ENCODE data around the gene CRLF3. TPM values are rescaled to one million over a fixed set of nuclear protein-coding genes. Genes with fewer than 3 reads are reported as not detected.
A peak's percentile ranks its signal among the peaks of the same experiment; 100 is the strongest.

The CRLF3 gene
- total and polyA plus RNA-seq, 2 donors (not counting 1 experiment from before 2014, with no cell fraction given) = 31.6 to 83.2 TPM

DNA sequence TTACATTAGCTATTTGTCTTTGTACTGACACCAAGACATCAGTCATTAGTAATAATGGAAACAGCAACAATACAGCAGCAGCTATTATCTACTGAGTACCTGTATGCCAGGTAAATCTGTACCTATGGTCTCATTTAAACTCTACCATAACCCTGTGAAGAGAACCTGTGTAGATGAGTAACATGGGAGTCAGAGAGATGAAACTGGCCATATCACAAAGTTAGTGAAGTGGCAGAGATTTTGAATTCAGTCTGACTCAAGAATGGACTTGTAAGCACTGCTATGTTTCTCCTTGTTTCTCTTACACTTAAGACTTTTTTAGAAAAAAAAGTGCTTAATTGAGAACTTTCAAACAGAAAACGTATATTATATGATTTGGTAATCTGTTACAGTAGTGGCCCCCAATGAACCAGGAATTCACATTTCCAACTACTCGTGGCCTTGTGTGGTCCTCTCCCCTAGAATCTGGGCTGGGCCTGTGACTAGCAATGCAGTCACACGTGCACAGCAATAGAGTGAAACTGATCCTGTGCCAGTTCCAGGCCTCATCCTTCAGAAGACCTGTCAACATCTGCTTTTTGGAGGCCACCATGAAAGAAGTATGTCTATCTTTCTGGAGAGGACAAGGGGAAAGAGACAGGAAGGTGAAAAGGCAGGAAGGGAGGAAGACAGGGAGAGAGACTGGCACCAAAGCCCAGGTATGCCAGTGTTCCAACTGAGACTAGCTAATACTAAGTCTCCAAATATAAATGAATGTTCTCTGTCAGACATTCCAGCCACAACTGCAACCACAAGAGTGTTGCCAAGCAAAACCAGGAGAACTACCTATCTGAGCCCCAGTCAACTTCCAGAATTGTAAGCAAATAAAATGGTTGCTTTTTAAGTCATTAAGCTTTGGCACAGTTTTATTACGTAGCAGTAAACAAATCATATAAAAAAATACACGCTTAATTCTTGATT lies 12.0 kb downstream of the CRLF3 start:
- Histone ChIP-seq H3K4me1 (ENCODE audit: control insufficient read depth in 2 of 2, insufficient read depth in 2 of 2, low read length in 2 of 2) (peaks cover 47 to 63% of the 10 kb centered on the region in 2 donors), H3K27ac (ENCODE audit: low read length in 2 of 2) (peak overlapping the region; percentile 50 to 61), H3K79me2 (ENCODE audit: control insufficient read depth, insufficient read depth, low read length) (peaks cover 82% of the 10 kb centered on the region), H2AFZ (ENCODE audit: insufficient read depth, low read depth, low read length, poor library complexity, severe bottlenecking) (no peak overlapping the region), H3K4me2 (replicated peaks; ENCODE audit: low read depth, low read length, poor library complexity, severe bottlenecking) (peak overlapping the region; percentile 27), H3K4me3 (ENCODE audit: control extremely low read depth in 1 of 5, extremely low read depth in 1 of 5, insufficient read depth in 1 of 5, low read depth in 2 of 5, low read length in 4 of 5) (no peak overlapping the region), H3K9me3 (ENCODE audit: control extremely low read depth in 1 of 3, control insufficient read depth in 2 of 3, insufficient read depth in 1 of 3, low read length in 2 of 3) (no peaks in the 10 kb centered on the region), H3K27me3 (replicated peaks in 1 of 4; ENCODE audit: control extremely low read depth in 1 of 4, control insufficient read depth in 3 of 4, insufficient read depth in 4 of 4, low read length in 3 of 4) (no peaks in the 10 kb centered on the region), H4K20me1 (ENCODE audit: control insufficient read depth, insufficient read depth, low read length, poor library complexity, severe bottlenecking) (peaks cover 8% of the 10 kb centered on the region), H3K36me3 (replicated peaks in 1 of 2; ENCODE audit: control extremely low read depth in 1 of 2, control insufficient read depth in 1 of 2, extremely low read depth in 1 of 2, insufficient read depth in 2 of 2, low read length in 1 of 2) (peaks cover 1 to 12% of the 10 kb centered on the region in 2 experiments), H3K9ac (ENCODE audit: low read length) (no peak overlapping the region)
- H3K27me3 Mint-ChIP-seq = no peaks in the 10 kb centered on the region
- H3K9me3 Mint-ChIP-seq (ENCODE audit: insufficient read depth) = no peaks in the 10 kb centered on the region
- ATAC-seq (ENCODE audit: low read depth) = no peak
- ChIA-PET CTCF (interaction anchor here (14.7 kb wide), 1 partner anchor 11 kb away, joined by 207 read pairs; the partner anchor contains the start of gene CRLF3), POLR2A (interaction anchor here (5.0 kb wide), 1 partner anchor 9 kb away, joined by 66 read pairs; the partner anchor contains the start of gene CRLF3)
- WGBS (ENCODE audit: insufficient coverage) = 37% methylated on average over 2 of the region's 5 CpGs
- no peak for DNase-seq
- peak overlapping the region; percentile 90 for H3K27ac Mint-ChIP-seq
- intact Hi-C loops (cut with micrococcal nuclease) = no loop called here
- TF ChIP-seq EZH2 (IDR thresholded peaks at IDR 0.05; ENCODE audit: borderline replicate concordance, insufficient read depth, low read depth, low read length, poor library complexity, severe bottlenecking) = no peak
- TF ChIP-seq, protein P1, sequence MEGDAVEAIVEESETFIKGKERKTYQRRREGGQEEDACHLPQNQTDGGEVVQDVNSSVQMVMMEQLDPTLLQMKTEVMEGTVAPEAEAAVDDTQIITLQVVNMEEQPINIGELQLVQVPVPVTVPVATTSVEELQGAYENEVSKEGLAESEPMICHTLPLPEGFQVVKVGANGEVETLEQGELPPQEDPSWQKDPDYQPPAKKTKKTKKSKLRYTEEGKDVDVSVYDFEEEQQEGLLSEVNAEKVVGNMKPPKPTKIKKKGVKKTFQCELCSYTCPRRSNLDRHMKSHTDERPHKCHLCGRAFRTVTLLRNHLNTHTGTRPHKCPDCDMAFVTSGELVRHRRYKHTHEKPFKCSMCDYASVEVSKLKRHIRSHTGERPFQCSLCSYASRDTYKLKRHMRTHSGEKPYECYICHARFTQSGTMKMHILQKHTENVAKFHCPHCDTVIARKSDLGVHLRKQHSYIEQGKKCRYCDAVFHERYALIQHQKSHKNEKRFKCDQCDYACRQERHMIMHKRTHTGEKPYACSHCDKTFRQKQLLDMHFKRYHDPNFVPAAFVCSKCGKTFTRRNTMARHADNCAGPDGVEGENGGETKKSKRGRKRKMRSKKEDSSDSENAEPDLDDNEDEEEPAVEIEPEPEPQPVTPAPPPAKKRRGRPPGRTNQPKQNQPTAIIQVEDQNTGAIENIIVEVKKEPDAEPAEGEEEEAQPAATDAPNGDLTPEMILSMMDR (IDR thresholded peaks at IDR 0.05) = no peak
- peak overlapping the region; percentile 57 for H3K4me3 Mint-ChIP-seq
- H3K4me1 Mint-ChIP-seq = peaks cover 52% of the 10 kb centered on the region

Data from B cell (primary cell).